Neural progenitor cell (in vitro differentiated cells): Measurements from ENCODE around the gene PSORS1C2. TPM values are rescaled to one million over a fixed set of nuclear protein-coding genes. Genes with fewer than 3 reads are reported as not detected.

Experiments used
- DNase-seq: peaks from one replicate; pipeline ENCODE4 v3.0.0-alpha.2; 2016; ENCODE audit warnings: low spot score
- H2AFZ ChIP-seq: fragments of 200-600 bp; sonication (generic); replicated peaks from 2 replicates; pipeline ENCODE4 v1.6.1; 2016; ENCODE audit warnings: antibody characterized with exemption
- H3F3A ChIP-seq: fragments of 200-600 bp; sonication (generic); 2 replicates; pipeline ENCODE4 v1.6.1; 2016; ENCODE audit warnings: antibody characterized with exemption, low read depth
- H3K27ac ChIP-seq: fragments of 200-600 bp; sonication (generic); 2 replicates; pipeline ENCODE4 v1.5.1; 2016; ENCODE audit warnings: mild to moderate bottlenecking
- H3K27me3 ChIP-seq: fragments of 200-600 bp; sonication (generic); 2 replicates; pipeline ENCODE4 v1.6.1; 2016; ENCODE audit warnings: mild to moderate bottlenecking, moderate library complexity
- H3K36me3 ChIP-seq: fragments of 200-600 bp; sonication (generic); 2 replicates; pipeline ENCODE4 v1.5.1; 2016
- H3K4me1 ChIP-seq: fragments of 200-600 bp; sonication (generic); 2 replicates; pipeline ENCODE4 v1.6.1; 2016; ENCODE audit warnings: mixed run types
- H3K4me2 ChIP-seq: fragments of 200-600 bp; sonication (generic); 2 replicates; pipeline ENCODE4 v1.6.1; 2016
- H3K4me3 ChIP-seq: fragments of 200-600 bp; sonication (generic); 2 replicates; pipeline ENCODE4 v1.5.1; 2016
- H3K79me2 ChIP-seq: fragments of 200-600 bp; sonication (generic); 2 replicates; pipeline ENCODE4 v1.6.1; 2016; ENCODE audit warnings: low read depth
- H3K9ac ChIP-seq: fragments of 200-600 bp; sonication (generic); 2 replicates; pipeline ENCODE4 v1.6.1; 2016
- H3K9me3 ChIP-seq: fragments of 200-600 bp; sonication (generic); 2 replicates; pipeline ENCODE4 v1.5.1; 2016; ENCODE audit warnings: low read depth
- H4K20me1 ChIP-seq: fragments of 200-600 bp; sonication (generic); 2 replicates; pipeline ENCODE4 v1.6.1; 2016; ENCODE audit warnings: low read depth
- H3K27ac Mint-ChIP-seq: 3 replicates; pipeline ENCODE4 v1.8.0; 2021; ENCODE audit warnings: mixed read lengths
- H3K27me3 Mint-ChIP-seq: 2 replicates; pipeline ENCODE4 v1.8.0; 2022; ENCODE audit warnings: low read depth, mild to moderate bottlenecking, inconsistent platforms, moderate library complexity, mixed read lengths; ENCODE audit not compliant: insufficient read depth
- H3K36me3 Mint-ChIP-seq: 3 replicates; pipeline ENCODE4 v1.8.0; 2021; ENCODE audit warnings: mixed read lengths
- H3K4me1 Mint-ChIP-seq: 3 replicates; pipeline ENCODE4 v1.8.0; 2021; ENCODE audit warnings: mixed read lengths
- H3K4me3 Mint-ChIP-seq: 3 replicates; pipeline ENCODE4 v1.8.0; 2021; ENCODE audit warnings: mild to moderate bottlenecking, moderate library complexity, mixed read lengths
- H3K9me3 Mint-ChIP-seq: 3 replicates; pipeline ENCODE4 v1.8.0; 2020; ENCODE audit warnings: mixed read lengths
- CTCF ChIP-seq: fragments of 200-600 bp; sonication (generic); IDR thresholded peaks from 2 replicates; pipeline ENCODE4 v1.5.1; 2017; ENCODE audit warnings: antibody characterized with exemption, mild to moderate bottlenecking
- EZH2 ChIP-seq: fragments of 200-600 bp; sonication (generic); IDR thresholded peaks from 2 replicates; pipeline ENCODE4 v1.6.1; 2017; ENCODE audit warnings: antibody characterized with exemption, mild to moderate bottlenecking, moderate library complexity
- EZH2phosphoT487 ChIP-seq: fragments of 200-600 bp; sonication (generic); IDR thresholded peaks from 2 replicates; pipeline ENCODE4 v1.6.1; 2017; ENCODE audit warnings: antibody characterized with exemption
- total RNA-seq: library from RNA; depleted of rRNA; stranded (reverse); fragments of >200 nt; gene quantifications from 2 replicates; pipeline ENCODE4 v1.2.3, GENCODE V29; 2015; ENCODE audit warnings: low replicate concordance

The PSORS1C2 gene
- total RNA-seq, 1 donor from 2014 or later, result not detected

GRCh38 chr6:31173406-31173805, 34.5 kb upstream of the PSORS1C2 start:
- H3K4me1 ChIP-seq, result peaks cover 19% of the 10 kb centered on the region
- no peak overlapping the region for H3K27ac ChIP-seq
- no peak overlapping the region for H3K4me3 ChIP-seq
- Mint-ChIP-seq H3K9me3 (no peaks in the 10 kb centered on the region), H3K4me1 (peaks cover 25% of the 10 kb centered on the region), H3K27me3 (peaks cover 10% of the 10 kb centered on the region), H3K27ac (no peak overlapping the region), H3K4me3 (no peak overlapping the region), H3K36me3 (no peaks in the 10 kb centered on the region)
- no peaks in the 10 kb centered on the region for H3K9me3 ChIP-seq
- peak overlapping the region; percentile 63 for H2AFZ ChIP-seq
- H3K27me3 ChIP-seq, result peaks cover 36% of the 10 kb centered on the region
- no peaks in the 10 kb centered on the region for H4K20me1 ChIP-seq
- DNase-seq, result no peak
- H3K79me2 ChIP-seq, result no peaks in the 10 kb centered on the region
- H3F3A ChIP-seq, result peaks cover 13% of the 10 kb centered on the region
- H3K4me2 ChIP-seq, result peak overlapping the region; percentile 39
- H3K9ac ChIP-seq, result no peak overlapping the region
- H3K36me3 ChIP-seq, result no peaks in the 10 kb centered on the region
- TF ChIP-seq CTCF, result no peak
- TF ChIP-seq EZH2, result no peak
- TF ChIP-seq EZH2phosphoT487, result no peak

GRCh38 chr6:31172973-31173384, 34.1 kb upstream of the PSORS1C2 start:
- Histone ChIP-seq H3K4me1 (peaks cover 19% of the 10 kb centered on the region), H3K79me2 (no peaks in the 10 kb centered on the region), H3K9me3 (no peaks in the 10 kb centered on the region), H3K9ac (no peak overlapping the region), H3K27ac (no peak overlapping the region), H2AFZ (peak overlapping the region; percentile 63), H4K20me1 (no peaks in the 10 kb centered on the region), H3F3A (peaks cover 13% of the 10 kb centered on the region), H3K4me2 (peak overlapping the region; percentile 39), H3K36me3 (no peaks in the 10 kb centered on the region), H3K27me3 (peaks cover 40% of the 10 kb centered on the region), H3K4me3 (no peak overlapping the region)
- Mint-ChIP-seq H3K36me3 (no peaks in the 10 kb centered on the region), H3K27ac (peak overlapping the region; percentile 92), H3K4me1 (peaks cover 25% of the 10 kb centered on the region), H3K4me3 (no peak overlapping the region), H3K9me3 (no peaks in the 10 kb centered on the region), H3K27me3 (peaks cover 10% of the 10 kb centered on the region)
- peak; percentile 38 for DNase-seq
- TF ChIP-seq EZH2phosphoT487, result no peak
- TF ChIP-seq EZH2, result no peak
- no peak for TF ChIP-seq CTCF

GRCh38 chr6:31171931-31172905, 33.4 kb upstream of the PSORS1C2 start:
- H3K27ac Mint-ChIP-seq, result peak overlapping the region; percentile 92
- Histone ChIP-seq H3K9ac (no peak overlapping the region), H3K4me1 (peaks cover 19% of the 10 kb centered on the region), H3K79me2 (no peaks in the 10 kb centered on the region), H4K20me1 (no peaks in the 10 kb centered on the region), H2AFZ (peak overlapping the region; percentile 63), H3K27me3 (peaks cover 40% of the 10 kb centered on the region), H3K9me3 (no peaks in the 10 kb centered on the region), H3K4me3 (no peak overlapping the region), H3K4me2 (peak overlapping the region; percentile 39), H3K27ac (no peak overlapping the region), H3K36me3 (no peaks in the 10 kb centered on the region), H3F3A (peaks cover 13% of the 10 kb centered on the region)
- TF ChIP-seq EZH2phosphoT487 (no peak), CTCF (no peak), EZH2 (no peak)
- H3K36me3 Mint-ChIP-seq, result no peaks in the 10 kb centered on the region
- H3K27me3 Mint-ChIP-seq, result peaks cover 8% of the 10 kb centered on the region
- no peaks in the 10 kb centered on the region for H3K9me3 Mint-ChIP-seq
- DNase-seq, result peak; percentile 36
- no peak overlapping the region for H3K4me3 Mint-ChIP-seq
- H3K4me1 Mint-ChIP-seq, result peaks cover 25% of the 10 kb centered on the region
